GM19397 (cell line): ENCODE data around the gene ENTPD1.
"Not testable (repeated sequence)": the region's sequence is repeated elsewhere in the genome, so short reads cannot be mapped to it uniquely, and the experiment has no call there.

Experiments
- ATAC-seq: cut with Tn5 transposase; IDR thresholded peaks from one replicate; pipeline ENCODE4 v1.9.1; 2021; ENCODE audit warnings: mild to moderate bottlenecking, moderate library complexity; ENCODE audit not compliant: unreplicated experiment

ENTPD1 gene

DNA sequence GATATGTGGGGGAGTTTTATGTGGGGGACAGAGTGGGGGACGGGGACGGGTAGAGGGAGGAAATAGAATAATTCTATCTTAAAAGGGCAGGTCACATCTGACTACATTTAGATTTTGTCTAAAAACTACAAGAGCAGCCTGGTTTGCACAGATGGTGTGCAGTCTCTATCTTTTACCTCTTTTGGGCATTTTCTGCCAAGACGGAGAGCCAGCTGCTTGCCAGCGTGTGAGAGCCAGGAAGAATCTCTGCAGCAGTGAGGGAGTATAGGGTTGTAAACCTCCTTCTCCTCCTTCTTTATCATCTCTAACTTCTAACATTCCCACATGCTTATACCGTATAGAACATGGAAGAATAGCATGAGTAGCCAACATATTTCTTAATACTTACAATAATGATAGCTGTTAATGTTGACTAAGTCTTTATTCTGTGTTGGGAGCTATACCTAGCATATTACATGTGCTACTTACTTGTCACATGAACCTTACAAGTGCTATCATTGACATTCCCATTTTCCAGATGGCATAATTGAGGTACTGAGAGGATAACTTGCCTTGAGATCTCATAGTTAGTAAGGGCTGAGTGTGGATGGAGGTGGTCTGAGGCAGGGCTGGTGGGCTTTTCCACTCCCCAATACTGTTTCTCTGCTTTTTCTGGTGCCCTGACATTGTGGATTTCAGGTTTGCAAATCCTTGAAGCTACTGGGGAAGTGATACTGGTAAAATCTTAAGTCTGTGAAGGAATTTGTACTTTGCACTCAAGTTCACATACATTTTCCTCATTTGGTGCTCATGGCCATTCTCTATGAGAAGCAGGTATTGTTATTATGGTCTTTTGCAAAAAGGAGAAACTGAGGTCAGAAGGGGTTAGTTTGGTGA, 1.1 kb downstream of the ENTPD1 start:
- no peak for ATAC-seq

DNA sequence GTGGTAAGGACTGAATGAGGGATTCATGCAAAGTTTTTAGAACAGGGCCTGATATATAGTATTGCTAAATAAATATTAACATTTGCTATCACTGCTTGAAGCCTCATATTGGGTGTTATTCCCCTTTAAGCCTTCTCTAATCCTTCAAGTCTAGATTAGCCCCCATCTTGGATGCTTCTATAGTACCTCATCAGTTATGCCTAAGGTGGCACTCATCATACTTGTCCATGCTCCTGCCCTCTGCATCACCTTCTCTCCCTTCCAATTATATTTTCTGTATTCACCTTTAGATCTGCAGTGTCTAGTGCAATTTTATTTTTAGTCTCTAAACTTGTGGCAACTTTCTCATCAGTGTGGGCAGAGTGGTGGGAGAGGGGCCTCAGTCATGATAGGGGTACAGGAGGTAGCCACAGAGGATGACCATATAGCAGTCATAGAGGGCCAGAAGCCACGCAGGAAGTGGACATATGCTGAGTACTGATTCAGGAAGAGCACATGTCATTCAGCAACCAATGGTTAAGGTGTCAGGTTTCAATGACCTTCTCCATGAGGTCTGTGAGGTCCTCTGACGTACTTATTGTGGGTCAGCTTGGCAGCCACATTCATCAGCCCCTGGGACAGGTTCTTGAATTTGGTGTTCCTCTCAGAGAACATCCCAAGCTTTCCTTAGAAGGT, 2.5 kb downstream of the ENTPD1 start:
- ATAC-seq, result peak; percentile 44

DNA sequence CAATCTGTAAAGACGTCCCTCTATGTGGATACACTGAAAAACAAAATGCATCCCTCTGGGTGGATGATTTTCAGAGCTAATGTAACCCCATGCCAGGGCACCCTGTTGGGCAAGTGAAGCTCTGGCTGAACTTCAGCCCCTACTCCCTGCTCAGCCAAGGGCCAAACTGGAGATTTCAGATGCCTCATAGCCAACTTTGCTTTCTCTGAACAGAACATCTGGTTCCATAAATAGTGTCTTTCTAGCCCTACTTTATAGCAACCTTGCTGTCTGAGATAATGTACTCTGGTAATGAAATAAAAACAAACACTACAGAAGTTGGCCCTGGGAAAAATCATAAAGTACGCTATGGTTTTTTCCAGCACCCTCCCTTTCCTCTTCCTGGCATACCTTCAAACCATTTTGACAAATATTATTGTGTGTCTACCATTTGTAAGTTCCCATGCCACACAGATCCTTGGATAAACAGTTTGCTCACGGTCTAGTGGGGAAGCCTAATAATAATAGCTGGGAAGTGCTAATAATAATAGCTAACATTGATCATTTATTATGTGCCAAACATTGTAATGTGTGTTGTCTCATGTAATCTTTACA, 3.4 kb downstream of the ENTPD1 start:
- no peak for ATAC-seq

DNA sequence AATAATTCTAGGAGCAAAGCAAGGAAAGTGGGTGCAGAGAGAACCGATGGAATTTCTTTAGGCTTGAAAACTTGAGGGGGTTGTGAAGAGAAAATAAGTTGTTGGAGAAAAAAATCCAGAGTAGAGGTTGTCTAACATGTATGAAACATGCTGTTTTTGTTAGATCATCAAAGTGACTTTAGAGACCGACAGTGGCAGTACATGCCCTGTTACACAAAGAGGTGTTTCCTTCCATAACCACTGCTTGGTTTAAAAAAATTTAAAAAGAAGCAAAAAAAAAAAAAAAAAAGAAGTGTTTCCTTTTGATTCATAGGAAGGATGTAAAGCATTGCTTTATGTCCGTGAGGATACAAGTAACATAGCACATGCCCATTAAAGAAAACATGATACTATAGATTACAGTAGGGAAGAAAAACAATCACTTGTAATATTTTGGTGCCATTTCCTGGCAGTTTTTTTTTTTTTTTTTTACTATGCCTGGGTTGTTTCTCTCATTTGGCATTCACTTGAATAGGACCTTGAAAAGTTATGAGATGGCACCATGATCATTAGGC, 6.1 kb downstream of the ENTPD1 start:
- ATAC-seq, result no peak

DNA sequence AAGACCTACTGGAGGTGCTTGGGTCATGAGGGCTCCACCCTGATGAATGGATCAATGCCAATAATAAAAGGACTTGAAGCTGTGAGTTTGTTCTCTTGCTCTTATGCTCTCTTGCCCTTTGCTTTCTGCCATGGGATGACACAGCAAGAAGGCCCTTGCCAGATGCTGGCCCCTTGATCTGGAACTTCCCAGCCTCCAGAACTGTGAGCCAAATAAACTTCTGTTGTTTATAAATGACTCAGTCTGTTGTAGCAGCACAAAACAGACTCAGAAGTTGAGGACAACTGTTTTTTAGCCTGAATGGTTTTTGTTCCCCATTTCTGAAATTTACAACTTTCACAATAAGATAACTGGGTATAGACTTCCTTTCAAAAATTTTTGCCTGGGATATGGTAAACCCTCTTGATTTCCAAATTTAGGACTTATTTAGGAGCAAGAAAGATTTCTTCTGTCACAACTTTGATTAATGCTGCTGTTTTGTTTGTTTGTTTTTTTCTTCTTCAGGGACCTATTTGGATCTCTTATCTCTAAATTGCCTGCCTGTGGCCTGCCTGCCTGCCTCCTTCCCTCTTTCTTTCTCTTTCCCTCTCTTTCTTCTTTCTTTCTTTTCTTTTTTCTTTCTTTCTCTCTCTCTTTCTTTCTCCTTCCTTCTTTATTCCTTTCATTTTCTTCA, 12.1 kb downstream of the ENTPD1 start:
- peak; percentile 72 for ATAC-seq

DNA sequence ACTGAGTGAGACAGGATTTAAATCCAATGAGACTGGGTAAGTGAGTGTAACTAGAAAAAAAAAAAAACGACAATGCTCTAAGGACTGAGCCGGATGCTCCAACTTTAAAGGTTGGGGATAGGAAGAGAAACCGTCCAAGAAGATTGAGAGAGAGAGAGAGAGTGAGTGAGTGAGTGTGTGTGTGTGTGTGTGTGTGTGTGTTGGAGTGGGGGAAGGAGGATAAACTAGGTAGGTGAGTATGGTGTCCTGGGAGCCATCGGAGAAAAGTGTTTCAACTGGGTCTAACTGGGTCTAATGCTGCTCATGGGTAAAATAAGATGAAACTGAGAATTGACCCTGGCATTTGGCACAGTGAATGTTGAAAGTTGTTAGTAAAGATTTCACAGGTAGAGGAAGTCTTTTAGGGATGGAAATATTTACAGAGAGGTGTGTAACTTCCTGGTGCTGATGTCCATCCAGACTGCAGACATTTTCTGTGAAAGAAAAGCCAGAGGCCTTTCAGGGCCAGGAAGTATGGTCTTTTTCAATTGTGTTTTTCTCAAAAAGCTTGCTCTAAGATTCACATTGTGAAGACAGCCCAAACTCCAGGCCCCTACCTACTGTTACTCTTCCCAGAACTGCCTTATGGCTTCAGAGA, 14.2 kb downstream of the ENTPD1 start:
- no peak for ATAC-seq

GRCh38 chr10:95773454-95773853, 17.5 kb downstream of the ENTPD1 start:
- ATAC-seq, result not testable (repeated sequence)

DNA sequence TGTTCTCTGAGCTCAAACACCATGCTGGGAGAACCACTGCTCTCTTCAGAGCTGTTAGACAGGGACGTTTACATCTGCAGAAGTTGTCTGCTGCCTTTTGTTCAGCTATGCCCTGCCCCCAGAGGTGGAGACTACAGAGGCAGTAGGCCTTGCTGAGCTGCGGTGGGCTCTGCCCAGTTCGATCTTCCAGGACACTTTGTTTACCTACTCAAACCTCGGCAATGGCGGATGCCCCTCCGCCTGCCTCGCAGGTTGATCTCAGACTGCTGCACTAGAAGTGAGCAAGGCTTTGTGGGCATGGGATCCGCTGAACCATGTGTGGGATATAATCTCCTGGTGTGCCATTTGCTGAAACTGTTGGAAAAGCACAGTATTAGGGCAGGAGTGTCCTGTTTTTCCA, 21.7 kb downstream of the ENTPD1 start:
- ATAC-seq, result not testable (repeated sequence)

DNA sequence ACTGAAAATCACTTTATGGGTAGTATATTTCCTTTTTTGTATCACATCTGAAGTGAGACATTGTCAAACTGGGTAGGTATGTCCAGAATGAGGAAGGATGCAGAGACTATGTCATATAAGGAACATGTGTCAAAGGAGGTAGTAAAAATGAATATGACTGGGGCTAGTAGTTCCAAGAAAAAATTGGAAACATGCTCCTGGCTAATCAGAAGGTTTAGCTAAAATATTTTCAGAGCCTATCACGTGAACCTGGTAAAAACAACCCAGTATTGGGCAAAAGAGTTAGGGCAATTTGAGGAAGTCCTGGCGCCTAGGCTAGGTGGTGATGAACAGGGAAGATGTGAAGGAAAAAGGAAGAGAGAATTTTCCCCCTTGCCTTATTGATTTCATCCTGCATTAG, 26.4 kb downstream of the ENTPD1 start:
- no peak for ATAC-seq

GRCh38 chr10:95783741-95784140, 27.8 kb downstream of the ENTPD1 start:
- peak; percentile 36 for ATAC-seq

- peak; percentile 10 for ATAC-seq
Measured at GRCh38 chr10:95784279-95784913, 28.4 kb downstream of the ENTPD1 start.

GRCh38 chr10:95785317-95785716, 29.4 kb downstream of the ENTPD1 start:
- peak; percentile 40 for ATAC-seq

DNA sequence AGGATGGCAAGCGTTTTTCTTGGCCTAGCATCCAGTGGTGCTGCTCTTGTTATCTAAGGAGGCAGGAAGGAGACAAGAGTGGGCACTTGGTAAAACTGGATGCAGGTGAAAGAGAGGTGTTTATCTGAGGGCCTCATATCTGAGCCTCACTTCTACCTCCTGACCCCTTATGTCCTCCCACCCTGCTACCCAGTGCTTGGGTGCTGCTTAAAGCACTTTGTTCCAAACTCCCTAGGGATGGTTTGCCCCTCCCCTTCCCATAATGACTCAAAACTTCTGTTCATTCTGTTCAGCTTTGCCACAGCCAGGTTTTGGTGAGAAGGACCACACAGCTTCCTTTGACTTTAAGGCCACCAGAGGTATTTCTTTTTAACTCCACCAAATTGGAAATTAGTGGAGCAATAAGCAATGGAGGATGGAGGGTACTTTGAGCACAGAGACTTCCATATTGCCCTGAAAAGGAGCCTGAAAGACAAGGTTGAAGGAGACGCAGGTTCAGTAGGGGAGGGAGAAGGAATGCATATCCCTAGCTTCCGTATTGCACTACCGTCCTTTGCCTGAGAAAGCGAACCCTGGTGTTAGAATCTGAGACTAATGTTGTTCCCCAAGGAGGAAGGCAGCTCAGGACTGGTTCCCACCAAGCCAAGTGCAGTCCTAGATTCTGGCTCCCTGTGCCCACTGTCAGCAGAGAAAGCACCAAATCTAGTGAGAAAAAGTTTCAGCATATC, 30.1 kb downstream of the ENTPD1 start:
- no peak for ATAC-seq

GRCh38 chr10:95787447-95787846, 31.5 kb downstream of the ENTPD1 start:
- no peak for ATAC-seq

GRCh38 chr10:95788830-95789229, 32.9 kb downstream of the ENTPD1 start:
- no peak for ATAC-seq

- ATAC-seq, result no peak
Measured at GRCh38 chr10:95789902-95790301, 33.9 kb downstream of the ENTPD1 start.

DNA sequence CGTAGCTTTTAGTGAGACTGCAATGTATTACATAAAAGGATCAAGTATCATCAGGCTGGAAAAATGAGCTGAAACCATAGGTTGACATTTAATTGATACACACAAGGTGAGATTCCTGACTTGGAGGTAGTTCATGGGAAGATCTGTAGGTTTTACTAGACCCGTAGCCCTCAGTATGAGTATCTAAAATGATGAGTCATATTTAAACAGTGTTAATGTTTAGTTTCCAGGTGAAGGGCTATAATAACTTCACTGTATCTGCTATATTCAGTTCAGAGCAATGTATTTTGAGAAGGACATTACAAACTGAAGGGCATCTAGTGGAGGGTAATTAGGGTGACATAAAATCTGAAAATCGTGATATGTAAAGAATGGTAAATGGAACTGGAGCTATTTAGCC, 35.0 kb downstream of the ENTPD1 start:
- no peak for ATAC-seq

- ATAC-seq, result no peak
Measured at GRCh38 chr10:95791425-95791979, 35.5 kb downstream of the ENTPD1 start.

GRCh38 chr10:95792211-95792780, 36.3 kb downstream of the ENTPD1 start:
- ATAC-seq, result no peak
